ENCODE measurements around the gene CHST9. TPM values are rescaled to one million over a fixed set of nuclear protein-coding genes. Genes with fewer than 3 reads are reported as not detected.
A peak's percentile ranks its signal among the peaks of the same experiment; 100 is the strongest.

Gene CHST9
- total RNA-seq, 1 experiment from 2014 or later: 19.2 TPM

DNA sequence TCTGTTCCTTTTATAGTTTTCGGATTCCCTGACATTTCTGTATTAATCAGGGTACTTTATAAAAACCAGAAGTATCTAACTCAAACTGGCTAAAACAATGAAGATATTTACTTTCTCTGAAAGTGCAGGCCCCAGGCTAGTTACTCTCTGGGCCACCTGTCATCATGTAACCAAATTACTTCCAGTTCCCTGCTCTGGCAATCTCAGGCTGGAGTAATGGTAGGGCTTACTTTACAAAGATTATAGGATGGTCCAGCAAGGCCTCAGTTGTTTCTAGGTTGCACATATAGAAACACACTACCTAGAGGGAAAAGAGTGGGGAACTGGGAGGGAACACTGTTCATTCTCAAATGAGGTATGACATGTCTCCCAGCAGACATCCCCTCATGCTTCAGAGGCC lies 74.8 kb downstream of the CHST9 start:
- peaks cover 19% of the 10 kb centered on the region for H3K9me3 Mint-ChIP-seq
- ChIA-PET POLR2A (no interaction called here), CTCF (no interaction called here)
- no peak overlapping the region for H3K27ac Mint-ChIP-seq
- ATAC-seq (no peak), DNase-seq (ENCODE audit: low spot score) (no peak)
- peaks cover 17% of the 10 kb centered on the region for H3K4me1 Mint-ChIP-seq
- no peak overlapping the region for H3K4me3 Mint-ChIP-seq
- no peak for TF ChIP-seq KAT7 (CRISPR knock-in tag; IDR thresholded peaks at IDR 0.05; ENCODE audit: borderline replicate concordance)
- TF ChIP-seq FOXP1 (CRISPR knock-in tag; IDR thresholded peaks at IDR 0.05; ENCODE audit: borderline replicate concordance): no peak
- TF ChIP-seq NR1H2 (CRISPR knock-in tag; IDR thresholded peaks at IDR 0.05): no peak
- TF ChIP-seq GABPB1 (CRISPR knock-in tag; IDR thresholded peaks at IDR 0.05): no peak
- TF ChIP-seq SP1 (CRISPR knock-in tag; conservative IDR thresholded peaks at IDR 0.05): no peak
- TF ChIP-seq, protein P1, sequence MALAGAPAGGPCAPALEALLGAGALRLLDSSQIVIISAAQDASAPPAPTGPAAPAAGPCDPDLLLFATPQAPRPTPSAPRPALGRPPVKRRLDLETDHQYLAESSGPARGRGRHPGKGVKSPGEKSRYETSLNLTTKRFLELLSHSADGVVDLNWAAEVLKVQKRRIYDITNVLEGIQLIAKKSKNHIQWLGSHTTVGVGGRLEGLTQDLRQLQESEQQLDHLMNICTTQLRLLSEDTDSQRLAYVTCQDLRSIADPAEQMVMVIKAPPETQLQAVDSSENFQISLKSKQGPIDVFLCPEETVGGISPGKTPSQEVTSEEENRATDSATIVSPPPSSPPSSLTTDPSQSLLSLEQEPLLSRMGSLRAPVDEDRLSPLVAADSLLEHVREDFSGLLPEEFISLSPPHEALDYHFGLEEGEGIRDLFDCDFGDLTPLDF (CRISPR knock-in tag; IDR thresholded peaks at IDR 0.05): no peak
- TF ChIP-seq TP53 (CRISPR knock-in tag; IDR thresholded peaks at IDR 0.05): no peak
- no peak for TF ChIP-seq GRHL2 (CRISPR knock-in tag; IDR thresholded peaks at IDR 0.05; ENCODE audit: insufficient replicate concordance, severe bottlenecking)
- no peak for TF ChIP-seq FOXP4 (CRISPR knock-in tag; IDR thresholded peaks at IDR 0.05)
- TF ChIP-seq, protein P2, sequence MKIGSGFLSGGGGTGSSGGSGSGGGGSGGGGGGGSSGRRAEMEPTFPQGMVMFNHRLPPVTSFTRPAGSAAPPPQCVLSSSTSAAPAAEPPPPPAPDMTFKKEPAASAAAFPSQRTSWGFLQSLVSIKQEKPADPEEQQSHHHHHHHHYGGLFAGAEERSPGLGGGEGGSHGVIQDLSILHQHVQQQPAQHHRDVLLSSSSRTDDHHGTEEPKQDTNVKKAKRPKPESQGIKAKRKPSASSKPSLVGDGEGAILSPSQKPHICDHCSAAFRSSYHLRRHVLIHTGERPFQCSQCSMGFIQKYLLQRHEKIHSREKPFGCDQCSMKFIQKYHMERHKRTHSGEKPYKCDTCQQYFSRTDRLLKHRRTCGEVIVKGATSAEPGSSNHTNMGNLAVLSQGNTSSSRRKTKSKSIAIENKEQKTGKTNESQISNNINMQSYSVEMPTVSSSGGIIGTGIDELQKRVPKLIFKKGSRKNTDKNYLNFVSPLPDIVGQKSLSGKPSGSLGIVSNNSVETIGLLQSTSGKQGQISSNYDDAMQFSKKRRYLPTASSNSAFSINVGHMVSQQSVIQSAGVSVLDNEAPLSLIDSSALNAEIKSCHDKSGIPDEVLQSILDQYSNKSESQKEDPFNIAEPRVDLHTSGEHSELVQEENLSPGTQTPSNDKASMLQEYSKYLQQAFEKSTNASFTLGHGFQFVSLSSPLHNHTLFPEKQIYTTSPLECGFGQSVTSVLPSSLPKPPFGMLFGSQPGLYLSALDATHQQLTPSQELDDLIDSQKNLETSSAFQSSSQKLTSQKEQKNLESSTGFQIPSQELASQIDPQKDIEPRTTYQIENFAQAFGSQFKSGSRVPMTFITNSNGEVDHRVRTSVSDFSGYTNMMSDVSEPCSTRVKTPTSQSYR (CRISPR knock-in tag; IDR thresholded peaks at IDR 0.05): no peak
- no peak for TF ChIP-seq CBFB (CRISPR knock-in tag; IDR thresholded peaks at IDR 0.05; ENCODE audit: low read depth)
- TF ChIP-seq, protein P3, sequence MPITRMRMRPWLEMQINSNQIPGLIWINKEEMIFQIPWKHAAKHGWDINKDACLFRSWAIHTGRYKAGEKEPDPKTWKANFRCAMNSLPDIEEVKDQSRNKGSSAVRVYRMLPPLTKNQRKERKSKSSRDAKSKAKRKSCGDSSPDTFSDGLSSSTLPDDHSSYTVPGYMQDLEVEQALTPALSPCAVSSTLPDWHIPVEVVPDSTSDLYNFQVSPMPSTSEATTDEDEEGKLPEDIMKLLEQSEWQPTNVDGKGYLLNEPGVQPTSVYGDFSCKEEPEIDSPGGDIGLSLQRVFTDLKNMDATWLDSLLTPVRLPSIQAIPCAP (CRISPR knock-in tag; IDR thresholded peaks at IDR 0.05): no peak
- TF ChIP-seq CREM (CRISPR knock-in tag; IDR thresholded peaks at IDR 0.05): no peak
- TF ChIP-seq ZNF423 (CRISPR knock-in tag; IDR thresholded peaks at IDR 0.05): no peak
- peaks cover 25% of the 10 kb centered on the region for H3K36me3 Mint-ChIP-seq
- no peaks in the 10 kb centered on the region for H3K27me3 Mint-ChIP-seq (ENCODE audit: low read depth)

DNA sequence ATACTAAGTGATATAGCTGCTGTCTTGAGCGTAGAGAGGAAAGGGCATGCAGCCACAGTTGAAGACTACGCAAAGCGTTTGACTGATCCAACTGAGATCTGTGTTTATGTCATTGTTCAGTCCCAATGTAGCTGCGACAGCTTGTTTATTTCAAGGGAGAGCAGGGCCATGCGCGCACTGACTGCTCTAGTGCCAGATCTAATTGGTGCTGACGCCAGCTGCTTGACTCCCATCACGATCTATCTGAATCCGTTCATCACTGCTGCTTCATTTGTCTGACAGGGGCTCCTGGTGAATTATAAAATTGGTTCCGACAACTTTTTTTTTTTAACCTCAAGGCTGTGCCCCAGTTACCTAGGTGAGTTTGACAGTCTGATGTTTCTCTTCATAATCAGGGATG lies 75.7 kb downstream of the CHST9 start:
- no peak overlapping the region for H3K4me3 Mint-ChIP-seq
- H3K36me3 Mint-ChIP-seq: peaks cover 20% of the 10 kb centered on the region
- H3K27ac Mint-ChIP-seq: peak overlapping the region; percentile 28; the same call in 1 of the 2 replicates
- H3K9me3 Mint-ChIP-seq: peaks cover 14% of the 10 kb centered on the region
- CTCF ChIA-PET: no interaction called here
- DNase-seq (ENCODE audit: low spot score) (no peak), ATAC-seq (no peak)
- peaks cover 22% of the 10 kb centered on the region for H3K4me1 Mint-ChIP-seq
- no peaks in the 10 kb centered on the region for H3K27me3 Mint-ChIP-seq (ENCODE audit: low read depth)
- TF ChIP-seq, protein P4, sequence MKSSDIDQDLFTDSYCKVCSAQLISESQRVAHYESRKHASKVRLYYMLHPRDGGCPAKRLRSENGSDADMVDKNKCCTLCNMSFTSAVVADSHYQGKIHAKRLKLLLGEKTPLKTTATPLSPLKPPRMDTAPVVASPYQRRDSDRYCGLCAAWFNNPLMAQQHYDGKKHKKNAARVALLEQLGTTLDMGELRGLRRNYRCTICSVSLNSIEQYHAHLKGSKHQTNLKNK (CRISPR knock-in tag; IDR thresholded peaks at IDR 0.05): no peak
- TF ChIP-seq ZNF416 (CRISPR knock-in tag; IDR thresholded peaks at IDR 0.05) (no peak), GABPB1 (CRISPR knock-in tag; IDR thresholded peaks at IDR 0.05) (no peak), CTCF (IDR thresholded peaks at IDR 0.05) (no peak), CREM (CRISPR knock-in tag; IDR thresholded peaks at IDR 0.05) (no peak)
- TF ChIP-seq, protein P5, sequence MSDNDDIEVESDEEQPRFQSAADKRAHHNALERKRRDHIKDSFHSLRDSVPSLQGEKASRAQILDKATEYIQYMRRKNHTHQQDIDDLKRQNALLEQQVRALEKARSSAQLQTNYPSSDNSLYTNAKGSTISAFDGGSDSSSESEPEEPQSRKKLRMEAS (CRISPR knock-in tag; IDR thresholded peaks at IDR 0.05): no peak
- TF ChIP-seq, protein P6, sequence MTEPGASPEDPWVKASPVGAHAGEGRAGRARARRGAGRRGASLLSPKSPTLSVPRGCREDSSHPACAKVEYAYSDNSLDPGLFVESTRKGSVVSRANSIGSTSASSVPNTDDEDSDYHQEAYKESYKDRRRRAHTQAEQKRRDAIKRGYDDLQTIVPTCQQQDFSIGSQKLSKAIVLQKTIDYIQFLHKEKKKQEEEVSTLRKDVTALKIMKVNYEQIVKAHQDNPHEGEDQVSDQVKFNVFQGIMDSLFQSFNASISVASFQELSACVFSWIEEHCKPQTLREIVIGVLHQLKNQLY (CRISPR knock-in tag; IDR thresholded peaks at IDR 0.05): no peak
- POLR2A ChIA-PET: no interaction called here

All from WTC11 (cell line).